KG1 (cell line): Measurements from ENCODE around the gene RAPGEF2.
"Not testable (repeated sequence)": the region's sequence is repeated elsewhere in the genome, so short reads cannot be mapped to it uniquely, and the experiment has no call there.

ENCODE experiments used
- DNase-seq: peaks from one replicate; lab custom pipeline; 2025; lab: John Stamatoyannopoulos, UW

The RAPGEF2 gene

GRCh38 chr4:159163521-159163920, 60.6 kb downstream of the RAPGEF2 start:
- DNase-seq: no peak

- no peak for DNase-seq
These were observed 66.8 kb downstream of the RAPGEF2 start for GRCh38 chr4:159169404-159170302.

- DNase-seq: no peak
These were observed 68.4 kb downstream of the RAPGEF2 start for GRCh38 chr4:159171287-159171686.

- no peak for DNase-seq
These were observed 71.0 kb downstream of the RAPGEF2 start for GRCh38 chr4:159173886-159174285.

GRCh38 chr4:159174645-159175084, 71.8 kb downstream of the RAPGEF2 start:
- no peak for DNase-seq

GRCh38 chr4:159175085-159175988, 72.5 kb downstream of the RAPGEF2 start:
- peak; percentile 7 for DNase-seq

- DNase-seq: no peak
These were observed 73.1 kb downstream of the RAPGEF2 start for GRCh38 chr4:159175989-159176375.

GRCh38 chr4:159177265-159178150, 74.6 kb downstream of the RAPGEF2 start:
- DNase-seq: no peak

GRCh38 chr4:159178151-159178546, 75.3 kb downstream of the RAPGEF2 start:
- DNase-seq: no peak

- DNase-seq: no peak
These were observed 76.4 kb downstream of the RAPGEF2 start for GRCh38 chr4:159178979-159179969.

- not testable (repeated sequence) for DNase-seq
These were observed 81.2 kb downstream of the RAPGEF2 start for GRCh38 chr4:159183885-159184605.

GRCh38 chr4:159185591-159186023, 82.7 kb downstream of the RAPGEF2 start:
- DNase-seq: no peak

- DNase-seq: no peak
These were observed 85.8 kb downstream of the RAPGEF2 start for GRCh38 chr4:159188646-159189045.

- no peak for DNase-seq
These were observed 87.8 kb downstream of the RAPGEF2 start for GRCh38 chr4:159190651-159191050.

- no peak for DNase-seq
These were observed 89.1 kb downstream of the RAPGEF2 start for GRCh38 chr4:159191989-159192388.

- no peak for DNase-seq
These were observed 90.3 kb downstream of the RAPGEF2 start for GRCh38 chr4:159193046-159193620.

- no peak for DNase-seq
These were observed 92.5 kb downstream of the RAPGEF2 start for GRCh38 chr4:159195361-159195769.

- no peak for DNase-seq
These were observed 94.5 kb downstream of the RAPGEF2 start for GRCh38 chr4:159197260-159197884.

GRCh38 chr4:159197885-159198269, 95.0 kb downstream of the RAPGEF2 start:
- no peak for DNase-seq
